Body of pancreas (tissue), 4 donors: ENCODE results near the gene YIPF2. TPM values are rescaled to one million over a fixed set of nuclear protein-coding genes. Genes with fewer than 3 reads are reported as not detected.
A peak's percentile ranks its signal among the peaks of the same experiment; 100 is the strongest.

Source experiments
- ATAC-seq: fragments of 150-250 bp; one replicate; pipeline ENCODE4 v1.9.1; 2016
- DNase-seq, 4 donors: peaks; one replicate each; pipeline ENCODE4 v3.0.0-alpha.2; 2019
- H3K27ac ChIP-seq, 4 donors: fragments of 200-600 bp; sonication (generic); 1 replicate in 3 of 4; 2 replicates in 1 of 4; pipeline versions ENCODE4 v1.5.1 to v1.6.1; 2016 to 2019; ENCODE audit warnings: mild to moderate bottlenecking in 1 of 4, mixed read lengths in 1 of 4, moderate library complexity in 1 of 4
- H3K27me3 ChIP-seq, 2 donors: fragments of 200-600 bp; sonication (generic); one replicate each; pipeline ENCODE4 v1.6.0; 2016; ENCODE audit warnings: mild to moderate bottlenecking in 1 of 2
- H3K36me3 ChIP-seq, 2 donors: fragments of 200-600 bp; sonication (generic); replicated peaks in 1 of 2; 2 replicates each; pipeline ENCODE4 v1.5.1; 2016; ENCODE audit warnings: low read depth in 2 of 2; ENCODE audit not compliant: insufficient read depth in 1 of 2
- H3K4me1 ChIP-seq: fragments of 200-600 bp; sonication (generic); one replicate; pipeline ENCODE4 v1.6.0; 2016
- H3K4me3 ChIP-seq, 2 donors: fragments of 200-600 bp; sonication (generic); 1 replicate in 1 of 2; 2 replicates in 1 of 2; pipeline ENCODE4 v1.5.1; 2016 to 2019
- H3K9me3 ChIP-seq, 3 donors: fragments of 200-600 bp; sonication (generic); 1 replicate in 2 of 3; 2 replicates in 1 of 3; pipeline ENCODE4 v1.5.1; 2016
- POLR2A ChIP-seq, 3 donors: fragments of 450-650 bp; IDR thresholded peaks; one replicate each; pipeline ENCODE4 v1.6.1; 2016; ENCODE audit warnings: antibody characterized with exemption in 3 of 3, mild to moderate bottlenecking in 2 of 3
- WGBS, 2 donors: methylation state at CpG; one replicate each; pipeline ENCODE4 v1.1.5; 2017; 5-methylcytosine and 5-hydroxymethylcytosine counted together
- intact Hi-C: fragments of 100-400 bp; cut with DNase I; formaldehyde crosslinking; loops from one replicate; pipeline ENCODE4 v1.15.1; 2023
- total RNA-seq, 2 donors: library from RNA; depleted of rRNA; stranded (reverse); fragments of >200 nt; gene quantifications; one replicate each; pipeline ENCODE4 v1.1.0, GENCODE V29; 2016
- TF ChIP-seq, protein P1 (sequence below), 7 experiments: fragments of 450-650 bp in 4 of 7; fragments of 200-600 bp in 3 of 7; sonication (generic) in 3 of 7; IDR thresholded peaks; one replicate each; pipeline ENCODE4 v1.5.1; 2016 to 2019; ENCODE audit warnings: antibody characterized with exemption in 7 of 7

Gene YIPF2
- total RNA-seq, 2 donors from 2014 or later = 52.7 to 55.3 TPM

DNA sequence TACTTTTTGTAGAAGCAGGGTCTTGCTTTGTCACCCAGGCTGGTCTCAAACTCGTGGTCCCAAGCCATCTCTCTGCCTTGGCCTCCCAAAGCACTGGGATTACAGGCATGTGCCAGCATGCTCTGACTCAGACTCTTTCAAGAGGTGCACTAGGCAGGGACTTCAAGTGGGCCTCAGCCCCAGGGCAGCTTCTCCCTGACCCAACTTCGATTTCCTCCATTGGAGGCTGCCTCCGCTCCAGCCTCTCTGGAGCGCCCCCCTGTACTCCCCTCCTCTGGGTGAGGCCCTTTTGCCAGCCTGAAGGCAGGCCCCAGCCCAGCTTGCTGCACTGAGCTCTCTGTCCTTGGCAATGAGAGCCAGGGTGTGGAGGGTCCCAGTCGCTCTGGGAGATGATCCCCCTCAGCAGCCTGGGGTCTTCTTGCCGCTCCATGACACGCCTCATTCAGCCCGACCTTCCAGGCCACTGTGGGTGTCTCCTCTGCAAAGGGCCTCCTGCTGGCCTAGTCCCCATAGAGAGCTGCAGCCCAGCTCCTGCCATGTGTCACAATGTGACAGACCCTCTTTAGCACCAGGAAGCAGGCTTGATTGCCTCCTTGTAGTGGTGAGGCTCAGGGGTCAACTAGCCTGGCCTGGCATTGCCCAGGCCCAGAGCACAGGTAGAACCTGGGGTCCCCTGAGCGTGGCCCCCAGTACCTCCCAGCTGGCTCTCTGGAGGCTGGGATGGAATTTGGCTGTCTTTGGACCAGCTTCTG, 40.6 kb downstream of the YIPF2 start:
- 84 to 97% methylated on average over 5 to 8 of the region's 9 CpGs for WGBS, 2 donors
- TF ChIP-seq POLR2A (IDR thresholded peaks at IDR 0.05) = no peak
- TF ChIP-seq, protein P1, sequence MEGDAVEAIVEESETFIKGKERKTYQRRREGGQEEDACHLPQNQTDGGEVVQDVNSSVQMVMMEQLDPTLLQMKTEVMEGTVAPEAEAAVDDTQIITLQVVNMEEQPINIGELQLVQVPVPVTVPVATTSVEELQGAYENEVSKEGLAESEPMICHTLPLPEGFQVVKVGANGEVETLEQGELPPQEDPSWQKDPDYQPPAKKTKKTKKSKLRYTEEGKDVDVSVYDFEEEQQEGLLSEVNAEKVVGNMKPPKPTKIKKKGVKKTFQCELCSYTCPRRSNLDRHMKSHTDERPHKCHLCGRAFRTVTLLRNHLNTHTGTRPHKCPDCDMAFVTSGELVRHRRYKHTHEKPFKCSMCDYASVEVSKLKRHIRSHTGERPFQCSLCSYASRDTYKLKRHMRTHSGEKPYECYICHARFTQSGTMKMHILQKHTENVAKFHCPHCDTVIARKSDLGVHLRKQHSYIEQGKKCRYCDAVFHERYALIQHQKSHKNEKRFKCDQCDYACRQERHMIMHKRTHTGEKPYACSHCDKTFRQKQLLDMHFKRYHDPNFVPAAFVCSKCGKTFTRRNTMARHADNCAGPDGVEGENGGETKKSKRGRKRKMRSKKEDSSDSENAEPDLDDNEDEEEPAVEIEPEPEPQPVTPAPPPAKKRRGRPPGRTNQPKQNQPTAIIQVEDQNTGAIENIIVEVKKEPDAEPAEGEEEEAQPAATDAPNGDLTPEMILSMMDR (IDR thresholded peaks at IDR 0.05) = no peak
- H3K36me3 ChIP-seq = no peaks in the 10 kb centered on the region
- H3K27ac ChIP-seq = no peak overlapping the region
- intact Hi-C loops = no loop called here
- H3K9me3 ChIP-seq = no peaks in the 10 kb centered on the region
- peaks cover 16% of the 10 kb centered on the region for H3K4me1 ChIP-seq
- H3K4me3 ChIP-seq = no peak overlapping the region
- no peak for ATAC-seq
- DNase-seq = no peak
- H3K27me3 ChIP-seq = no peaks in the 10 kb centered on the region

DNA sequence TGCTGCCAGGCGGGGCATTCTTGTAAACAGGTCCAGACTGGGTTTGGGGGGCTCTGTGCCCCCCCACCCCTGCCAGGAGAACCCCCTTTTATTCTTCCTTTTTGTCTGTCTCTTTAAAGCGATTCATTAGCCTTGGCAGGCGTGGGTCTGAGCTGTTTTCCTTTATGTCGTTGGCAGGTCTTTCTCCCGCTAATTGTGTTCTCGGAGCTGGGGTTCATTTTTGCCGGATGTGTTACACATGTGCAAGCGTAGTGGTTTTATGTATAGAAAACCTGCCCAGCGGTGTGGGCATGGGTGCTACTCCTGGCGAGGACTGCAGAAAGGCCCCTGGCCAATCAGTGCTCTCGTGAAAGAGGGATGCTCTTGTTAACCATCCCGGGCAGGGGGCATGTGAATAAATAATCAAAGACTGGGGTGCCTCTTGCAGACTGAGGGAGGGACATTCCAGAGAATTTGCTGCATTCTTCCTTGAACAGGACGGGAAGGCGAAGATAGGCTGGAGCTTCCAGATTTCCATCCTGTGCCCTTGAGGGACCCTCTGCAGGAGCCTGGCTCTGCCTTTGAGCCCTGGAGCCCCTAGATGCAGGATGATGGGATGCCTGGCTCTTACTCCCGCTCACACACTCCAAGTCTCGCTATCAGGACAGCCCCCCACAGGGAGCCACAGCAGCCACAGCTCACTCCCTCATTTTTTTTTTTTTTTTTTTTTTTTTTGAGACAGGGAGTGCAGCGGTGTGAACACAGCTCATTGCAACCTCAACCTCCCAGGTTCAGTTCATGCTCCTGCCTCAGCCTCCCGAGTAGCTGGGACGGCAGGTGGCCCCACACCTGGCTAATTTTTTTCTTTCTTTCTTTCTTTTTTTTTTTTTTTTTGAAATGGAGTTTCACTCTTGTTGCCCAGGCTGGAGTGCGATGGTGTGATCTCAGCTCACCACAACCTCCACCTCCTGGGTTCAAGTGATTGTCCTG, 43.0 kb downstream of the YIPF2 start:
- no peak overlapping the region for H3K27ac ChIP-seq

DNA sequence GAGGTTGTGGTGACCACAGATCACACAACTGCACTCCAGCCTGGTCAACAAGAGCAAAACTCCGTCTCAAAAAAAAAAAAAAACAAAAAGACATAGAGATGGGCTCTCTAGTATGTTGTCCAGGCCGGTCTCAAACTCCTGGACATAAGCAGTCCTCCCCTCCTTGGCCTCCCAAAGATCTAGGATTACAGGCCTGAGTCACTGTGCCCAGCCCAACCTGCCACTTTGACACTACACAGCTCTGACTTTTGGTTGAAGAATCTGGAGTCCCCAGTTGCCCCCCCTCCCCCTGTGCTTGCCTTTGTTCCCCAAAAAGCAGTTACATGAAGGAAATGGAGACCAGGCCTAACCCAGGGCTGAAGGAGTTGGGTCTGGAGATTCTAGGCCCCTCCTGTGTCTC, 44.2 kb downstream of the YIPF2 start:
- H3K27ac ChIP-seq = no peak overlapping the region
- H3K9me3 ChIP-seq = no peaks in the 10 kb centered on the region
- ATAC-seq = no peak
- no peaks in the 10 kb centered on the region for H3K36me3 ChIP-seq
- H3K4me1 ChIP-seq = no peaks in the 10 kb centered on the region
- H3K4me3 ChIP-seq = no peak overlapping the region
- intact Hi-C loops = no loop called here
- no peaks in the 10 kb centered on the region for H3K27me3 ChIP-seq
- DNase-seq = peak in 1 of 4 donors; percentile 28
- 81 to 95% methylated on average over 2 of the region's 2 CpGs for WGBS, 2 donors
- TF ChIP-seq, protein P1 (IDR thresholded peaks at IDR 0.05) = no peak
- TF ChIP-seq POLR2A (IDR thresholded peaks at IDR 0.05) = no peak

More for the DNA sequence above, 43.0 kb downstream of the YIPF2 start:
- no peaks in the 10 kb centered on the region for H3K36me3 ChIP-seq
- H3K27me3 ChIP-seq = no peaks in the 10 kb centered on the region
- TF ChIP-seq POLR2A (IDR thresholded peaks at IDR 0.05) = no peak
- TF ChIP-seq, protein P1 (IDR thresholded peaks at IDR 0.05) = no peak
- no peak for ATAC-seq
- DNase-seq = no peak
- H3K4me3 ChIP-seq = no peak overlapping the region
- intact Hi-C loops = no loop called here
- WGBS, 2 donors = 83 to 87% methylated on average over 18 to 20 of the region's 20 CpGs
- no peaks in the 10 kb centered on the region for H3K9me3 ChIP-seq
- H3K4me1 ChIP-seq = no peaks in the 10 kb centered on the region

DNA sequence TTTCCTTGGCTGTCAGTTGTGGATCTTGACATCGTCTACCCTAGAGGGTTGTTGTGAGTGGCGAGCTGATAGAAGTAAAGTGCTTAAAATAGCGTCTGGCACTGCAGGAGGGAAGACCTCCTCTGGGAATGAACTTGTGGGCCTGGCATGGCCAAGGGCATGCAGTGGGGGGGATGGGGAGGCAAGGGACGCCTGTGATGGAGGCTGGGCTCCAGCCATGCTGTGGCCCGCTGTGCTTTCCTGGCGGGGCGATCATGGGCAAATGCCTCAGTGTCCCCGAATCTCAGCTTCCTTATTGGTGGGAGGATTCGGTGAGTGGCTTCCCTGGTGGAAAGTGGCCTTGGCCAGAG, 46.4 kb downstream of the YIPF2 start:
- TF ChIP-seq, protein P1 (IDR thresholded peaks at IDR 0.05) = no peak
- no peak for TF ChIP-seq POLR2A (IDR thresholded peaks at IDR 0.05)
- H3K27ac ChIP-seq = no peak overlapping the region
- H3K27me3 ChIP-seq = no peaks in the 10 kb centered on the region
- DNase-seq (no peak), ATAC-seq (no peak)
- H3K9me3 ChIP-seq = no peaks in the 10 kb centered on the region
- WGBS, 2 donors = 87 to 88% methylated on average over 9 of the region's 9 CpGs
- intact Hi-C loops = no loop called here
- peaks cover 5% of the 10 kb centered on the region for H3K4me1 ChIP-seq
- no peak overlapping the region for H3K4me3 ChIP-seq
- H3K36me3 ChIP-seq = no peaks in the 10 kb centered on the region
